NCI-H82 (cell line): ENCODE results near the gene GSG1L.
"Not testable (repeated sequence)": the region's sequence is repeated elsewhere in the genome, so short reads cannot be mapped to it uniquely, and the experiment has no call there.

Experiments used
- DNase-seq: peaks from one replicate; lab custom pipeline; 2025; lab: John Stamatoyannopoulos, UW

GSG1L gene

GRCh38 chr16:27754788-27755690 is 308.5 kb downstream of the GSG1L start:
- no peak for DNase-seq

- DNase-seq: no peak
Observed at GRCh38 chr16:27753563-27753962, 310.0 kb downstream of the GSG1L start.

- DNase-seq: no peak
Observed at GRCh38 chr16:27752241-27752640, 311.3 kb downstream of the GSG1L start.

- DNase-seq: no peak
Observed at GRCh38 chr16:27751676-27752075, 311.8 kb downstream of the GSG1L start.

- DNase-seq: no peak
Observed at GRCh38 chr16:27751233-27751632, 312.3 kb downstream of the GSG1L start.

- DNase-seq: no peak
Observed at GRCh38 chr16:27749946-27750345, 313.6 kb downstream of the GSG1L start.

GRCh38 chr16:27749547-27749875 is 314.0 kb downstream of the GSG1L start:
- no peak for DNase-seq

GRCh38 chr16:27748868-27749546 is 314.5 kb downstream of the GSG1L start:
- DNase-seq: peak; percentile 51

- no peak for DNase-seq
Observed at GRCh38 chr16:27747946-27748345, 315.6 kb downstream of the GSG1L start.

- no peak for DNase-seq
Observed at GRCh38 chr16:27746076-27746855, 317.2 kb downstream of the GSG1L start.

- DNase-seq: no peak
Observed at GRCh38 chr16:27745348-27745747, 318.2 kb downstream of the GSG1L start.

- no peak for DNase-seq
Observed at GRCh38 chr16:27743963-27744362, 319.6 kb downstream of the GSG1L start.

GRCh38 chr16:27743001-27743400 is 320.5 kb downstream of the GSG1L start:
- not testable (repeated sequence) for DNase-seq

GRCh38 chr16:27742333-27742732 is 321.2 kb downstream of the GSG1L start:
- no peak for DNase-seq

- no peak for DNase-seq
Observed at GRCh38 chr16:27740496-27741201, 322.9 kb downstream of the GSG1L start.

- DNase-seq: no peak
Observed at GRCh38 chr16:27739606-27740357, 323.7 kb downstream of the GSG1L start.

GRCh38 chr16:27738596-27738995 is 324.9 kb downstream of the GSG1L start:
- no peak for DNase-seq
